HG03460 (cell line): ENCODE measurements around the gene COBLL1.

Experiments used
- ATAC-seq: cut with Tn5 transposase; IDR thresholded peaks from one replicate; pipeline ENCODE4 v1.9.1; 2021; ENCODE audit not compliant: unreplicated experiment

The COBLL1 gene

GRCh38 chr2:164786787-164787186 lies 54.8 kb downstream of the COBLL1 start:
- ATAC-seq = no peak

GRCh38 chr2:164785457-164785856 lies 56.2 kb downstream of the COBLL1 start:
- ATAC-seq = no peak

- ATAC-seq = no peak
These were observed 57.2 kb downstream of the COBLL1 start for GRCh38 chr2:164784376-164784775.

GRCh38 chr2:164782323-164782722 lies 59.3 kb downstream of the COBLL1 start:
- no peak for ATAC-seq

GRCh38 chr2:164781394-164781793 lies 60.2 kb downstream of the COBLL1 start:
- ATAC-seq = no peak

GRCh38 chr2:164780611-164781178 lies 60.9 kb downstream of the COBLL1 start:
- no peak for ATAC-seq

GRCh38 chr2:164779383-164780057 lies 62.1 kb downstream of the COBLL1 start:
- no peak for ATAC-seq

- no peak for ATAC-seq
These were observed 62.9 kb downstream of the COBLL1 start for GRCh38 chr2:164778723-164779122.

- no peak for ATAC-seq
These were observed 63.7 kb downstream of the COBLL1 start for GRCh38 chr2:164777847-164778461.

GRCh38 chr2:164773635-164774034 lies 68.0 kb downstream of the COBLL1 start:
- no peak for ATAC-seq

GRCh38 chr2:164773091-164773490 lies 68.5 kb downstream of the COBLL1 start:
- no peak for ATAC-seq

- no peak for ATAC-seq
These were observed 69.7 kb downstream of the COBLL1 start for GRCh38 chr2:164771897-164772296.

- no peak for ATAC-seq
These were observed 71.2 kb downstream of the COBLL1 start for GRCh38 chr2:164770421-164770916.

GRCh38 chr2:164766954-164767320 lies 74.7 kb downstream of the COBLL1 start:
- no peak for ATAC-seq

- no peak for ATAC-seq
These were observed 75.2 kb downstream of the COBLL1 start for GRCh38 chr2:164766216-164766953.

GRCh38 chr2:164764996-164765395 lies 76.6 kb downstream of the COBLL1 start:
- ATAC-seq = no peak

- ATAC-seq = no peak
These were observed 77.1 kb downstream of the COBLL1 start for GRCh38 chr2:164764474-164764873.

- ATAC-seq = no peak
These were observed 78.2 kb downstream of the COBLL1 start for GRCh38 chr2:164763431-164763830.

- no peak for ATAC-seq
These were observed 79.7 kb downstream of the COBLL1 start for GRCh38 chr2:164761737-164762460.

- ATAC-seq = peak; percentile 100
These were observed 80.4 kb downstream of the COBLL1 start for GRCh38 chr2:164761201-164761600.

- no peak for ATAC-seq
These were observed 81.4 kb downstream of the COBLL1 start for GRCh38 chr2:164760179-164760578.
